Activated naive CD8-positive, alpha-beta T cell treated with anti-CD3 and anti-CD28 coated beads, Interleukin-2, amount 10 ng/mL, durations not matched to agents 7 days and 5 days (primary cell): Measurements from ENCODE around the gene FSHR. TPM values are rescaled to one million over a fixed set of nuclear protein-coding genes. Genes with fewer than 3 reads are reported as not detected.
A peak's percentile ranks its signal among the peaks of the same experiment; 100 is the strongest.

ENCODE experiments used
- ATAC-seq: fragments of 150-1000 bp; cut with Tn5 transposase; one replicate; pipeline ENCODE4 v1.10.0; 2021; ENCODE audit warnings: low read depth, moderate library complexity
- POLR2A ChIA-PET: fragments of 350-600 bp; sonication (Branson Sonifier 250); formaldehyde crosslinking; loops from one replicate; lab custom pipeline; 2021; ENCODE audit warnings: antibody characterized with exemption; lab: Charles Lee
- DNase-seq: peaks from one replicate; pipeline ENCODE4 v3.0.0; 2021
- H3K27ac Mint-ChIP-seq: one replicate; pipeline ENCODE4 v1.8.0; 2022; ENCODE audit warnings: mild to moderate bottlenecking, mixed read lengths
- H3K27me3 Mint-ChIP-seq: one replicate; pipeline ENCODE4 v1.8.0; 2022; ENCODE audit warnings: mild to moderate bottlenecking, moderate library complexity, mixed read lengths
- H3K36me3 Mint-ChIP-seq: one replicate; pipeline ENCODE4 v1.8.0; 2021; ENCODE audit warnings: mild to moderate bottlenecking, mixed read lengths
- H3K4me1 Mint-ChIP-seq: one replicate; pipeline ENCODE4 v1.8.0; 2021; ENCODE audit warnings: mixed read lengths
- H3K4me3 Mint-ChIP-seq: one replicate; pipeline ENCODE4 v1.8.0; 2022; ENCODE audit warnings: mild to moderate bottlenecking, moderate library complexity, mixed read lengths
- H3K9me3 Mint-ChIP-seq: one replicate; pipeline ENCODE4 v1.8.0; 2021; ENCODE audit warnings: mixed read lengths
- total RNA-seq, 2 experiments: library from RNA; stranded (reverse); gene quantifications; one replicate each; pipeline ENCODE4 v1.2.3, GENCODE V29; 2021

FSHR gene
- total RNA-seq, 2 experiments from 2014 or later: not detected

GRCh38 chr2:48954935-48955334 lies 199.4 kb downstream of the FSHR start:
- no peak for ATAC-seq
- POLR2A ChIA-PET: no interaction called here

GRCh38 chr2:48954311-48954710 lies 200.0 kb downstream of the FSHR start:
- H3K9me3 Mint-ChIP-seq: no peaks in the 10 kb centered on the region
- DNase-seq (no peak), ATAC-seq (no peak)
- POLR2A ChIA-PET: no interaction called here
- H3K36me3 Mint-ChIP-seq: no peaks in the 10 kb centered on the region
- no peak overlapping the region for H3K4me3 Mint-ChIP-seq
- peaks cover under 1% of the 10 kb centered on the region for H3K27me3 Mint-ChIP-seq
- H3K27ac Mint-ChIP-seq: no peak overlapping the region
- no peaks in the 10 kb centered on the region for H3K4me1 Mint-ChIP-seq

More at GRCh38 chr2:48954935-48955334, 199.4 kb downstream of the FSHR start:
- Mint-ChIP-seq H3K9me3 (no peaks in the 10 kb centered on the region), H3K36me3 (no peaks in the 10 kb centered on the region), H3K4me1 (no peaks in the 10 kb centered on the region), H3K27ac (no peak overlapping the region), H3K4me3 (no peak overlapping the region), H3K27me3 (no peaks in the 10 kb centered on the region)
- DNase-seq: no peak

DNA sequence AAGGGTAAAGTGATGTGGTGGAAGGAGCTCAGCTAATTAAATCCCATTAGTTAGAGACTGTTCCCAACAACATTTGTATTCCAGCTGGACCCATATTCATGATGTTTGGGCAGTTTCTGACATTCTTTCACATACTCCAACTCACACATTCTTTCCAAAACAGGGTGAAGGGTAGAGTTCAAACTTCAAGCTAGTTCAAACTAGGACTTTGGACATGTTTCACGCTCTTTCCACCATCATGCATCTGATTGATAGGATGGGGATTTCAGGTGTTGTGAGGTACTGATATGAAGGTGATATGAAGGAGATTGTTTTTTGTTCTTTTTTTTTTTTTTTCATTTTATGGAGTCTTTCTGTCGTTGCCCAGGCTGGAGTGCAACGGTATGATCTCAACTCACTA lies 201.7 kb downstream of the FSHR start:
- POLR2A ChIA-PET: no interaction called here
- no peaks in the 10 kb centered on the region for H3K9me3 Mint-ChIP-seq
- no peaks in the 10 kb centered on the region for H3K4me1 Mint-ChIP-seq
- ATAC-seq (no peak), DNase-seq (no peak)
- H3K27ac Mint-ChIP-seq: no peak overlapping the region
- peaks cover 2% of the 10 kb centered on the region for H3K27me3 Mint-ChIP-seq
- H3K36me3 Mint-ChIP-seq: no peaks in the 10 kb centered on the region
- no peak overlapping the region for H3K4me3 Mint-ChIP-seq

DNA sequence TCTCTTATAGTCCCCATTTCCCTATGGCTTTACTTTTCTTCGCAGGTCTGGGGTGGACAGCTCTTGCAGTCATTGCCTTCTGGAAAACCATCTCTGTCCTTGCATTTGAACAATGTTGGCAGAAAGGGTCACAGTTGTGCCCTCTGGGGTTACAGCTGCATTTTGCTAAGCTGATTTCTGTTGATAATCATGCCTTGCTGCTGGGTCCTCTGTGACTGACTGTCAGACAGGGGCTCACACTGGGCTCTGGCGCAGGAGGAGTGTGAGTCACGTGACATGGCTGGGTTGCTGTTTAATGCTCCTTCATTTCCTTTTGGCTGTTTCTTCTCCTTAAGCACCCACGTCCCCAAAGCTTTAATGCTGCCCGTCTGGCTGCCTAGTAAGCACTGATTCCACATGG lies 202.2 kb downstream of the FSHR start:
- Mint-ChIP-seq H3K27me3 (peaks cover 2% of the 10 kb centered on the region), H3K4me1 (no peaks in the 10 kb centered on the region), H3K27ac (no peak overlapping the region), H3K36me3 (no peaks in the 10 kb centered on the region), H3K9me3 (no peaks in the 10 kb centered on the region), H3K4me3 (no peak overlapping the region)
- POLR2A ChIA-PET: no interaction called here
- no peak for ATAC-seq
- no peak for DNase-seq

- Mint-ChIP-seq H3K4me1 (no peaks in the 10 kb centered on the region), H3K27me3 (peaks cover 2% of the 10 kb centered on the region), H3K4me3 (no peak overlapping the region), H3K9me3 (no peaks in the 10 kb centered on the region), H3K36me3 (no peaks in the 10 kb centered on the region), H3K27ac (no peak overlapping the region)
- POLR2A ChIA-PET: no interaction called here
- DNase-seq (no peak), ATAC-seq (no peak)
These were observed 205.8 kb downstream of the FSHR start for GRCh38 chr2:48948400-48949125.

GRCh38 chr2:48946449-48947048 lies 207.8 kb downstream of the FSHR start:
- POLR2A ChIA-PET: no interaction called here
- Mint-ChIP-seq H3K4me1 (no peaks in the 10 kb centered on the region), H3K36me3 (no peaks in the 10 kb centered on the region), H3K27me3 (peaks cover 2% of the 10 kb centered on the region), H3K9me3 (no peaks in the 10 kb centered on the region), H3K27ac (no peak overlapping the region), H3K4me3 (no peak overlapping the region)
- ATAC-seq (peak; percentile 42), DNase-seq (no peak)

DNA sequence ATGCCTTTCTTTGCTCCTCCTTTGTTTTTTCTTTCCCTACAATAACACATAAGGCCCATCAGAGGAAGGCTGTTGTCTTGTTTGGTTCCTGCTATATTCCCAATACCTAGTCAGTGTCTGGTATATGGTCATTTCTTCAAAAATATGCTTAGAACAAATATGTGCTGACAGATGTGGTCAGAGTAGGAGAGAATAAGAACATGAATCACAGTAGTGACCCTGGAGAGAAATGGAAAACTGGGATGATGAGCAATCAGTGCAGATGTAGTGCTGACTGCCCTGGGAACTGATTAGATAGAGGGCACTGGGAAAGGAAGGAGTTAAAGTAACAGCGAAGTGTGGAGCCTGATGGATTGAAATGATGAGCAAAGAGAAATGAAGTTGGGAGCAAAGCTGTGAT lies 209.4 kb downstream of the FSHR start:
- H3K4me3 Mint-ChIP-seq: no peak overlapping the region
- H3K27ac Mint-ChIP-seq: no peak overlapping the region
- POLR2A ChIA-PET: no interaction called here
- H3K4me1 Mint-ChIP-seq: no peaks in the 10 kb centered on the region
- DNase-seq (no peak), ATAC-seq (no peak)
- no peaks in the 10 kb centered on the region for H3K36me3 Mint-ChIP-seq
- H3K27me3 Mint-ChIP-seq: peaks cover 2% of the 10 kb centered on the region
- no peaks in the 10 kb centered on the region for H3K9me3 Mint-ChIP-seq

DNA sequence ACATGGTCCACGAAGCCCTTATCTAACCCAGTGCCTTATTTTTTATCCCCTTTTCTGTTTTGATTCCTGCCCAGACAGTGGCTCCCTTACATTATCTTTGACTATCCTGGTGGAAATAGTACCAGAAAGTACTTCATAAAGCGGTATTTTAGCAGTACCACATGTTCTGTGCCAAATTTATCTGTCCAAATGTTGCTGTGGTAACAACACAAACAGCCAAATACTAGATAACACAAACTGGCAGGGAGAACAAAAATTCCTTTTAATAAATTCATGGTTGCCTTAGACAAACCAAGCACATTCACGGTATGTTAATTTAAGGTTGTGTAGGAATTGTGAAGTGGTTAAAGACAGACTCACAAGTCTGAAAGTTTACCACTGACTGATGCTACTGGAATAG lies 210.9 kb downstream of the FSHR start:
- no peak for ATAC-seq
- Mint-ChIP-seq H3K36me3 (no peaks in the 10 kb centered on the region), H3K27ac (no peak overlapping the region), H3K4me1 (no peaks in the 10 kb centered on the region), H3K4me3 (no peak overlapping the region), H3K27me3 (no peaks in the 10 kb centered on the region), H3K9me3 (no peaks in the 10 kb centered on the region)
- POLR2A ChIA-PET: no interaction called here
- DNase-seq: no peak

GRCh38 chr2:48941908-48942307 lies 212.4 kb downstream of the FSHR start:
- POLR2A ChIA-PET: no interaction called here
- DNase-seq: no peak
- Mint-ChIP-seq H3K4me1 (no peaks in the 10 kb centered on the region), H3K4me3 (no peak overlapping the region), H3K9me3 (no peaks in the 10 kb centered on the region), H3K27me3 (no peaks in the 10 kb centered on the region), H3K27ac (no peak overlapping the region), H3K36me3 (no peaks in the 10 kb centered on the region)
- no peak for ATAC-seq

GRCh38 chr2:48941456-48941855 lies 212.9 kb downstream of the FSHR start:
- POLR2A ChIA-PET: no interaction called here
- H3K27ac Mint-ChIP-seq: no peak overlapping the region
- H3K4me1 Mint-ChIP-seq: no peaks in the 10 kb centered on the region
- no peak overlapping the region for H3K4me3 Mint-ChIP-seq
- DNase-seq: no peak
- H3K9me3 Mint-ChIP-seq: no peaks in the 10 kb centered on the region
- no peak for ATAC-seq
- no peaks in the 10 kb centered on the region for H3K27me3 Mint-ChIP-seq
- H3K36me3 Mint-ChIP-seq: no peaks in the 10 kb centered on the region

DNA sequence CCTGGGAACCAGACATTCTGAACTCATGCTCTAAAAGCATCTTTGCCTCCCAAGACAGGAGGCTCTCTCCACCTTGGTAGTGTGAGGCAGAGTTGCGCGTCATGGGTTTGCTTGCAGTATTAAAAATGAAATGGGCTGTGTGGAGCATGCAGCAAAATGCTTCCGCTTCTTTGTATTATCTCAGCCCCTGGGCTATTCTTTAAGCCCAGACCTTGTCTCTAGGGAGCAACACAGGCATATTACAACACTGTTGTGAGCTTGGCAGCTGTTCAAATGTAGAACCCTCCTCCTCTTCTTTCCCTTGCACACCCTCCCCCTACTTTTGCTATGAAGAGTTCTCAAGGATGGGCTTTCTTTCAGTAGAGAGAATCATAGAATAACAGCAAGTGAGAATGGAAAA lies 213.7 kb downstream of the FSHR start:
- H3K4me1 Mint-ChIP-seq: no peaks in the 10 kb centered on the region
- no peaks in the 10 kb centered on the region for H3K27me3 Mint-ChIP-seq
- POLR2A ChIA-PET: no interaction called here
- H3K9me3 Mint-ChIP-seq: no peaks in the 10 kb centered on the region
- no peak for ATAC-seq
- no peak for DNase-seq
- H3K27ac Mint-ChIP-seq: no peak overlapping the region
- H3K36me3 Mint-ChIP-seq: no peaks in the 10 kb centered on the region
- H3K4me3 Mint-ChIP-seq: no peak overlapping the region

DNA sequence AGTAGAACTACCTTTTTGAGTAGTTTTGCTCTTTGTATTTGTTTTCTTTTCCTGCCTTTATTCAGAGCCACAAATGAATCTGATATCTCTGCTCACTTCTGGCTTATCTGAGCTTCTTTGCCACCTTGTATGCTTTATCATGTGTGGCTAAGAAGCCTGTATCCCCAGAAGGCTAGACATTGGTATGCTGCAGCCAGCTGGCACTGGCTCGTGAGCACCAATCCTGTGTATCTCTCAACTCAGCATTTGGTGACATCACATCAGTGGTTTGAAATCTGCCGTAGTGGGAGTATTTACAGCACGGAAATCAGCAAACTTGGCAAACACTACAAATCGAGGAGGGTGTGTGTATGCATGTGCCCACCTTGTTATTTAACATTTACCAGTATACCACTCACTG lies 215.1 kb downstream of the FSHR start:
- no peaks in the 10 kb centered on the region for H3K9me3 Mint-ChIP-seq
- POLR2A ChIA-PET: no interaction called here
- H3K27ac Mint-ChIP-seq: no peak overlapping the region
- ATAC-seq (no peak), DNase-seq (no peak)
- H3K4me3 Mint-ChIP-seq: no peak overlapping the region
- H3K4me1 Mint-ChIP-seq: no peaks in the 10 kb centered on the region
- H3K27me3 Mint-ChIP-seq: no peaks in the 10 kb centered on the region
- H3K36me3 Mint-ChIP-seq: no peaks in the 10 kb centered on the region

- H3K4me1 Mint-ChIP-seq: no peaks in the 10 kb centered on the region
- POLR2A ChIA-PET: no interaction called here
- DNase-seq (no peak), ATAC-seq (no peak)
- H3K9me3 Mint-ChIP-seq: no peaks in the 10 kb centered on the region
- H3K36me3 Mint-ChIP-seq: no peaks in the 10 kb centered on the region
- no peak overlapping the region for H3K27ac Mint-ChIP-seq
- no peaks in the 10 kb centered on the region for H3K27me3 Mint-ChIP-seq
- no peak overlapping the region for H3K4me3 Mint-ChIP-seq
These were observed 216.1 kb downstream of the FSHR start for GRCh38 chr2:48938231-48938630.

- Mint-ChIP-seq H3K27me3 (no peaks in the 10 kb centered on the region), H3K4me1 (no peaks in the 10 kb centered on the region), H3K36me3 (no peaks in the 10 kb centered on the region), H3K9me3 (no peaks in the 10 kb centered on the region), H3K4me3 (no peak overlapping the region), H3K27ac (no peak overlapping the region)
- ATAC-seq (no peak), DNase-seq (no peak)
- POLR2A ChIA-PET: no interaction called here
These were observed 219.5 kb downstream of the FSHR start for GRCh38 chr2:48934807-48935206.
